ENCODE data around the gene KDM2B.

DNA sequence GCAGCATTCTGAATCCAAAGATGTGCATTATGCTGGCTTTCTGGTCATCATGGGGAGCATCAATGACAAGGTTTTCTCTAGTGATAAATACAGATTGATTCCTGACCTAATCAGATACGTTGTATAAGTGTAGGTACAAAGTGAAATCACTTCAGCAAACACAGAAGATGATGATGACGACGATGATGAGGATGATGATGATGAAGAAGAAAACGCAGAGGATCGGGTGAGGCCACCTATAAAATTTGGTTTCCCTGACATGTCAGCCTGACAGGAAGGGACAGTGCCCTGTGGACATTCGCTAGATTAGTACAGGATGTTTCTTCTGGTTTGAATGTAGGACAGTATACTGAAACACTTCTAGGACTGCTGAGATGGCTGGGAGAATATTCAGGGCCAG is 160.7 kb downstream of the KDM2B start:
- TF ChIP-seq FOSL1 (IDR thresholded peaks at IDR 0.05; ENCODE audit: insufficient read depth, low read depth, low read length) (no peak), CBX8 (IDR thresholded peaks at IDR 0.05; ENCODE audit: borderline replicate concordance, low read depth, low read length) (no peak), POLR2AphosphoS5 (IDR thresholded peaks at IDR 0.05; ENCODE audit: low read depth, low read length) (no peak), NRF1 (IDR thresholded peaks at IDR 0.05; ENCODE audit: low read depth, low read length) (no peak), YY1 (IDR thresholded peaks at IDR 0.05; ENCODE audit: low read depth, low read length) (no peak), EZH2 (IDR thresholded peaks at IDR 0.05; ENCODE audit: low read depth, low read length, severe bottlenecking) (no peak), MAX (IDR thresholded peaks at IDR 0.05) (no peak), BRCA1 (IDR thresholded peaks at IDR 0.05; ENCODE audit: low read depth, low read length) (no peak), POLR2A (IDR thresholded peaks at IDR 0.05; ENCODE audit: control extremely low read depth in 1 of 2, low read depth in 2 of 2, low read length in 2 of 2) (no peak), SIRT6 (IDR thresholded peaks at IDR 0.05; ENCODE audit: low read length) (no peak), TEAD4 (IDR thresholded peaks at IDR 0.05; ENCODE audit: low read depth, low read length) (no peak), E2F6 (IDR thresholded peaks at IDR 0.05) (no peak), SUZ12 (IDR thresholded peaks at IDR 0.05; ENCODE audit: low read length) (no peak)
- TF ChIP-seq, protein P1, sequence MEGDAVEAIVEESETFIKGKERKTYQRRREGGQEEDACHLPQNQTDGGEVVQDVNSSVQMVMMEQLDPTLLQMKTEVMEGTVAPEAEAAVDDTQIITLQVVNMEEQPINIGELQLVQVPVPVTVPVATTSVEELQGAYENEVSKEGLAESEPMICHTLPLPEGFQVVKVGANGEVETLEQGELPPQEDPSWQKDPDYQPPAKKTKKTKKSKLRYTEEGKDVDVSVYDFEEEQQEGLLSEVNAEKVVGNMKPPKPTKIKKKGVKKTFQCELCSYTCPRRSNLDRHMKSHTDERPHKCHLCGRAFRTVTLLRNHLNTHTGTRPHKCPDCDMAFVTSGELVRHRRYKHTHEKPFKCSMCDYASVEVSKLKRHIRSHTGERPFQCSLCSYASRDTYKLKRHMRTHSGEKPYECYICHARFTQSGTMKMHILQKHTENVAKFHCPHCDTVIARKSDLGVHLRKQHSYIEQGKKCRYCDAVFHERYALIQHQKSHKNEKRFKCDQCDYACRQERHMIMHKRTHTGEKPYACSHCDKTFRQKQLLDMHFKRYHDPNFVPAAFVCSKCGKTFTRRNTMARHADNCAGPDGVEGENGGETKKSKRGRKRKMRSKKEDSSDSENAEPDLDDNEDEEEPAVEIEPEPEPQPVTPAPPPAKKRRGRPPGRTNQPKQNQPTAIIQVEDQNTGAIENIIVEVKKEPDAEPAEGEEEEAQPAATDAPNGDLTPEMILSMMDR (IDR thresholded peaks at IDR 0.05; ENCODE audit: control extremely low read depth in 1 of 3, insufficient read depth in 1 of 3, low read depth in 1 of 3, low read length in 3 of 3): no peak
